Measurements from ENCODE around the gene ITGA2. TPM values are rescaled to one million over a fixed set of nuclear protein-coding genes. Genes with fewer than 3 reads are reported as not detected.

The ITGA2 gene
- total RNA-seq, 1 experiment from 2014 or later, result 13.6 TPM

GRCh38 chr5:53055365-53055764 lies 66.2 kb downstream of the ITGA2 start:
- no peaks in the 10 kb centered on the region for H3K27me3 Mint-ChIP-seq (ENCODE audit: insufficient read depth, unreplicated experiment)
- BruUV-seq (replicated peaks), result no TSS peak
- H3K4me3 Mint-ChIP-seq (ENCODE audit: unreplicated experiment), result no peak overlapping the region
- intact Hi-C loops (cut with micrococcal nuclease; ENCODE audit: unreplicated experiment), result no loop called here
- ChIA-PET POLR2A (no interaction called here), CTCF (no interaction called here)
- Histone ChIP-seq H3K9me3 (no peaks in the 10 kb centered on the region), H3K4me1 (no peaks in the 10 kb centered on the region), H3K36me3 (ENCODE audit: control insufficient read depth, insufficient read depth, low read length) (no peaks in the 10 kb centered on the region), H3K4me3 (ENCODE audit: low read depth, low read length) (no peak overlapping the region), H3K27me3 (replicated peaks; ENCODE audit: control insufficient read depth, insufficient read depth, low read length) (no peaks in the 10 kb centered on the region)
- no peaks in the 10 kb centered on the region for H3K9me3 Mint-ChIP-seq (ENCODE audit: unreplicated experiment)
- H3K36me3 Mint-ChIP-seq (ENCODE audit: insufficient read depth, unreplicated experiment), result peaks cover 5% of the 10 kb centered on the region
- H3K4me1 Mint-ChIP-seq (ENCODE audit: low read depth, unreplicated experiment), result no peaks in the 10 kb centered on the region
- H3K27ac Mint-ChIP-seq (ENCODE audit: unreplicated experiment), result no peak overlapping the region
- DNase-seq, result no peak
- TF ChIP-seq, protein P1, sequence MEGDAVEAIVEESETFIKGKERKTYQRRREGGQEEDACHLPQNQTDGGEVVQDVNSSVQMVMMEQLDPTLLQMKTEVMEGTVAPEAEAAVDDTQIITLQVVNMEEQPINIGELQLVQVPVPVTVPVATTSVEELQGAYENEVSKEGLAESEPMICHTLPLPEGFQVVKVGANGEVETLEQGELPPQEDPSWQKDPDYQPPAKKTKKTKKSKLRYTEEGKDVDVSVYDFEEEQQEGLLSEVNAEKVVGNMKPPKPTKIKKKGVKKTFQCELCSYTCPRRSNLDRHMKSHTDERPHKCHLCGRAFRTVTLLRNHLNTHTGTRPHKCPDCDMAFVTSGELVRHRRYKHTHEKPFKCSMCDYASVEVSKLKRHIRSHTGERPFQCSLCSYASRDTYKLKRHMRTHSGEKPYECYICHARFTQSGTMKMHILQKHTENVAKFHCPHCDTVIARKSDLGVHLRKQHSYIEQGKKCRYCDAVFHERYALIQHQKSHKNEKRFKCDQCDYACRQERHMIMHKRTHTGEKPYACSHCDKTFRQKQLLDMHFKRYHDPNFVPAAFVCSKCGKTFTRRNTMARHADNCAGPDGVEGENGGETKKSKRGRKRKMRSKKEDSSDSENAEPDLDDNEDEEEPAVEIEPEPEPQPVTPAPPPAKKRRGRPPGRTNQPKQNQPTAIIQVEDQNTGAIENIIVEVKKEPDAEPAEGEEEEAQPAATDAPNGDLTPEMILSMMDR (IDR thresholded peaks at IDR 0.05; ENCODE audit: insufficient read depth in 1 of 2, low read depth in 1 of 2, low read length in 1 of 2, severe bottlenecking in 1 of 2, unreplicated experiment in 1 of 2), result no peak

GRCh38 chr5:53059281-53059680 lies 70.1 kb downstream of the ITGA2 start:
- intact Hi-C loops (cut with micrococcal nuclease; ENCODE audit: unreplicated experiment), result no loop called here
- ChIA-PET POLR2A (no interaction called here), CTCF (no interaction called here)
- Histone ChIP-seq H3K4me3 (ENCODE audit: low read depth, low read length) (no peak overlapping the region), H3K27me3 (replicated peaks; ENCODE audit: control insufficient read depth, insufficient read depth, low read length) (no peaks in the 10 kb centered on the region), H3K36me3 (ENCODE audit: control insufficient read depth, insufficient read depth, low read length) (no peaks in the 10 kb centered on the region), H3K9me3 (no peaks in the 10 kb centered on the region), H3K4me1 (no peaks in the 10 kb centered on the region)
- DNase-seq, result no peak
- H3K4me3 Mint-ChIP-seq (ENCODE audit: unreplicated experiment), result no peak overlapping the region
- H3K27me3 Mint-ChIP-seq (ENCODE audit: insufficient read depth, unreplicated experiment), result no peaks in the 10 kb centered on the region
- H3K9me3 Mint-ChIP-seq (ENCODE audit: unreplicated experiment), result no peaks in the 10 kb centered on the region
- H3K27ac Mint-ChIP-seq (ENCODE audit: unreplicated experiment), result no peak overlapping the region
- H3K36me3 Mint-ChIP-seq (ENCODE audit: insufficient read depth, unreplicated experiment), result peaks cover 15% of the 10 kb centered on the region
- TF ChIP-seq, protein P1 (IDR thresholded peaks at IDR 0.05; ENCODE audit: insufficient read depth in 1 of 2, low read depth in 1 of 2, low read length in 1 of 2, severe bottlenecking in 1 of 2, unreplicated experiment in 1 of 2), result no peak
- no peaks in the 10 kb centered on the region for H3K4me1 Mint-ChIP-seq (ENCODE audit: low read depth, unreplicated experiment)
- BruUV-seq (replicated peaks), result no TSS peak

- no TSS peak for BruUV-seq (replicated peaks)
- no peak for DNase-seq
- TF ChIP-seq, protein P1 (IDR thresholded peaks at IDR 0.05; ENCODE audit: insufficient read depth in 1 of 2, low read depth in 1 of 2, low read length in 1 of 2, severe bottlenecking in 1 of 2, unreplicated experiment in 1 of 2), result no peak
- Histone ChIP-seq H3K9me3 (no peaks in the 10 kb centered on the region), H3K36me3 (ENCODE audit: control insufficient read depth, insufficient read depth, low read length) (no peaks in the 10 kb centered on the region), H3K4me3 (ENCODE audit: low read depth, low read length) (no peak overlapping the region), H3K4me1 (no peaks in the 10 kb centered on the region), H3K27me3 (replicated peaks; ENCODE audit: control insufficient read depth, insufficient read depth, low read length) (no peaks in the 10 kb centered on the region)
- Mint-ChIP-seq H3K36me3 (ENCODE audit: insufficient read depth, unreplicated experiment) (peaks cover 24% of the 10 kb centered on the region), H3K27ac (ENCODE audit: unreplicated experiment) (no peak overlapping the region), H3K4me1 (ENCODE audit: low read depth, unreplicated experiment) (no peaks in the 10 kb centered on the region), H3K9me3 (ENCODE audit: unreplicated experiment) (no peaks in the 10 kb centered on the region), H3K27me3 (ENCODE audit: insufficient read depth, unreplicated experiment) (no peaks in the 10 kb centered on the region), H3K4me3 (ENCODE audit: unreplicated experiment) (no peak overlapping the region)
- ChIA-PET CTCF (no interaction called here), POLR2A (no interaction called here)
- intact Hi-C loops (cut with micrococcal nuclease; ENCODE audit: unreplicated experiment), result no loop called here
Measured at GRCh38 chr5:53063176-53063575, 74.0 kb downstream of the ITGA2 start.

Measured in Caco-2 (cell line).